ENCODE results near the gene RFX2.
"Not testable (repeated sequence)": the region's sequence is repeated elsewhere in the genome, so short reads cannot be mapped to it uniquely, and the experiment has no call there.

RFX2 gene

GRCh38 chr19:5988517-5989387 is 121.5 kb downstream of the RFX2 start:
- DNase-seq = no peak

GRCh38 chr19:5987077-5987818 is 123.1 kb downstream of the RFX2 start:
- peak; percentile 87 for DNase-seq

GRCh38 chr19:5985837-5986236 is 124.5 kb downstream of the RFX2 start:
- not testable (repeated sequence) for DNase-seq

GRCh38 chr19:5985098-5985783 is 125.1 kb downstream of the RFX2 start:
- no peak for DNase-seq

- DNase-seq = peak; percentile 69
Measured at GRCh38 chr19:5984600-5984999, 125.7 kb downstream of the RFX2 start.

GRCh38 chr19:5983367-5983955 is 126.8 kb downstream of the RFX2 start:
- no peak for DNase-seq

GRCh38 chr19:5978606-5979552 is 131.4 kb downstream of the RFX2 start:
- no peak for DNase-seq

- peak; percentile 99 for DNase-seq
Measured at GRCh38 chr19:5977785-5978605, 132.3 kb downstream of the RFX2 start, which contains the start of gene RANBP3. Gene RANBP3 (minus strand): TSS chr19:5978140. CDS start chr19:5978082, 58 bp downstream.

- DNase-seq = no peak
Measured at GRCh38 chr19:5977222-5977784, 133.0 kb downstream of the RFX2 start.

GRCh38 chr19:5976768-5977167 is 133.5 kb downstream of the RFX2 start:
- DNase-seq = no peak

GRCh38 chr19:5975388-5975728 is 134.9 kb downstream of the RFX2 start:
- DNase-seq = no peak

- DNase-seq = no peak
Measured at GRCh38 chr19:5974721-5975387, 135.4 kb downstream of the RFX2 start.

- no peak for DNase-seq
Measured at GRCh38 chr19:5973867-5974635, 136.2 kb downstream of the RFX2 start.

- no peak for DNase-seq
Measured at GRCh38 chr19:5973376-5973775, 136.9 kb downstream of the RFX2 start.

- no peak for DNase-seq
Measured at GRCh38 chr19:5972355-5972731, 138.0 kb downstream of the RFX2 start.

GRCh38 chr19:5971714-5972354 is 138.5 kb downstream of the RFX2 start:
- DNase-seq = no peak

- DNase-seq = no peak
Measured at GRCh38 chr19:5969476-5969875, 140.8 kb downstream of the RFX2 start.
